ENCODE results near the gene DAW1.

Gene DAW1

DNA sequence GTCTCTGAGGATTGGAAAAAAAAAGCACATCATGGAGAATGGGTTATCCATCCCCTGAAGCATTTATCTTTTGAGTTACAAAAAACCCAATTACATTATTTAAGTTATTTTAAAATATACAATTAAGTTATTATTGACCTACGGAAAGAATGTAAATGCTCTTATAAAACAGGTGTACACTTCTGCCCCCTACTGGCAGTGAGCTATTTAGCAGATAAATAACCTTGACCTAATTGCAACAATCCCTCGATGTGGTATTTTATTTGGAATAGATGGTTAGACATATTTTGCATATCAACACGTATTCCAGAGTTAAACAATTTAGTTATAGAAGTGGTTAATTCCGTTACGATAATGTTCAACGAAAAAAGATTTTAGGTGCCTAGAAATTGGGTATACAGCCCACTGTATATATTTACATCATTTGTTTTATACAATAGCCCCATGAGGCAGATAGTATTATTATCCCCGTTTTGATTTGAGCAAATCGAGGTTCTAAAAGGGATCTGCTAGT, 9.1 kb upstream of the DAW1 start:
- DNase-seq: no peak

DNA sequence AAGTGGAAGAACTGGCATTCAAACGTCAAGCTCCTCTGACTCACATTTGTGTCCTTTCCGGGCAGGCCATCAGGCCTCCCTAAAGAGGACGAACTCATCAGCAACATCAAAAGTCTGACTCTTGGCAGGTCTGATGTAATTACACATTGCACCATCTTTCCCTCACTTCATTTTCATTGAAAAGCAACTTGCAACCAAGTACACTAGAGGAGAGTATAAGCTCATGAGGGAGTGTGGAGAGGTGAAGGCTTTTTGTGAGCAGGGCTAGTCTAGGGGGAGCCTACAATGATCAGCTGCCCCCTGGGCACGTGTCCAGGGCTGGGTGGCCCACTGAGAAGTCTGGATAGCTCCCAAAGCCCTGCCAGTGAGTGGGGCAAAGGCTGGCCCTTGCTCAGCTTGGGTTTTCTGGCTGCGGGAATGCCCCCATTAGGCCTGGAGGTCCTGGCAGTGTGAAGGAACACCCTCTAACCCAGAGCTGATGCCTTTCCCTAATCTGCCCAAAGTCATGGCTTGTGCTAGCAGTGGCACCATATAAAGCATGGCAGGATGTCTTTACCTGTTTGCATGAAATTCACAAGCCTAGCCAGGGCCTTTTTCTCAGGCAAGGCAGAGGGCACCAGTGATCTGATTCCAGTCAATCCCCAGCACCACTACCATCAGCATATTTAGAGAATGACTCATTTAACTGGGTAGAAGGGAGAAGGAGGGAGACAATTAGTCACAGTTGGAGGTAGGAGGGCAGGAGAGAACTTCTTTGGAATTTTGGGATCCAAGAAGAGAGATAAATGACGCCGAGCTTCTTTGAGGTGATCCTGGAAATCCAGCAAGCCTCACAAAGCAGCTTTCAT, 8.5 kb upstream of the DAW1 start:
- DNase-seq: no peak

DNA sequence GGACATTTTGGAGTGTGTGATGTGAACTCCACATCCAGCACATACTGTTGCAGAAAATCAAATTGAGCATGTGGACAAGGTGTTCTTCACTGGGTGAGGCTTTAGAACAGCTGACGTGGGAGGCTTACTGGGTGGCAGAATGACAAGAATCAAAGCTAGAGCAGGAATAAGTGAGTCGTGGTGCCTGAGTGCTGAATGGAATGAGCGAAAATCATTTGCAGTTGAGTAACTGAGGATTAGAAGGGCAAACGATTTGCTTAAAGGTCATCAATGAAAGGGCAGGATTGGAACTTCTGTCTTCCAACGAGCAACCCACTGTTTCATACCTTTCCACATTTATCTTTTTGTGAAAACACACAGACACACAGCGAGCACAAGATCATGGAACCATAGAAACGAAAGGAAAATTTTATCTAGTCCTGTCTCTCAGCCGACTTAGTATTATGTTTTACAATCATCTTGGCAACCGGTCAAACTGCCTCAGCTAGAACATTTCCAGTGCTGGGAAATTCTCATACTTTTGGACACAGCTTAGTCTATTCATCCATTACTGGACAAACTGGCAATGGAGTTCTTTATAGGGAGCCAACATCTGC, 7.2 kb upstream of the DAW1 start:
- no peak for DNase-seq

DNA sequence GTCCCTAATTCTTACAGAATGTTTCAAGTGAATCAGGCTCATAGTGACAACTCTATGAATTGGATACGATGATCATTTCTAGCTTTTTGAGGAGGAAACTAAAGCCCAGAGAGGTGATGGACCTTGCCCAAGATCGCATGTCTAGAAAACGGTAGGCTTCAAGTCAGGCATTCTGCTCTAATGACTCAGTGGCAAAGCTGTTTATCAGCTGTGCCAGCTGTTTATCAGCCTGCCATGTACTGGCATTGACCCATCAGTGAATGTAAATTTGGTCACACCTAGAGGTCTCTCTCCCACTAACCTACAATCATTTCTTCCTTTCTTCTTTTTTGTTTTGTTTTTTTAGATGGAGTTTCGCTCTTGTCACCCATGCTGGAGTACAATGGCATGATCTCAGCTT, 6.1 kb upstream of the DAW1 start:
- DNase-seq: no peak

DNA sequence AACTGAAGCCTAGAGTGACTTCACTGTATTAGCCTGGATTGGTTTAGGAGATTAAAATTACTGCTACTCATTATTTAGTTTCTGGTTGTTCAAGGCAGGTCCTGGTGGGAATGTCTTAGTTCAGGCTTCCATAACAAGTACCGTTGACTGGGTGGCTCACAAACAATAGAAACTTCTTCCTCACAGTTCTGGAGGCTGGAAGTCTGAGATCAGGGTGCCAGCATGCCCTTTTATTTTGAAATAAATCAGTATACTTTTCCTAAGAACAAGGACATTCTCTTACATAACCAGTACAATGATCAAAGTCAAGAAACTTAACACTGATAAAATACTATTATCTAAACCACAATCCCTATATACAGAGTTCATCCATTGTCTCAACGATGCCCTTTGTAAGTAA, 4.0 kb upstream of the DAW1 start:
- no peak for DNase-seq

DNA sequence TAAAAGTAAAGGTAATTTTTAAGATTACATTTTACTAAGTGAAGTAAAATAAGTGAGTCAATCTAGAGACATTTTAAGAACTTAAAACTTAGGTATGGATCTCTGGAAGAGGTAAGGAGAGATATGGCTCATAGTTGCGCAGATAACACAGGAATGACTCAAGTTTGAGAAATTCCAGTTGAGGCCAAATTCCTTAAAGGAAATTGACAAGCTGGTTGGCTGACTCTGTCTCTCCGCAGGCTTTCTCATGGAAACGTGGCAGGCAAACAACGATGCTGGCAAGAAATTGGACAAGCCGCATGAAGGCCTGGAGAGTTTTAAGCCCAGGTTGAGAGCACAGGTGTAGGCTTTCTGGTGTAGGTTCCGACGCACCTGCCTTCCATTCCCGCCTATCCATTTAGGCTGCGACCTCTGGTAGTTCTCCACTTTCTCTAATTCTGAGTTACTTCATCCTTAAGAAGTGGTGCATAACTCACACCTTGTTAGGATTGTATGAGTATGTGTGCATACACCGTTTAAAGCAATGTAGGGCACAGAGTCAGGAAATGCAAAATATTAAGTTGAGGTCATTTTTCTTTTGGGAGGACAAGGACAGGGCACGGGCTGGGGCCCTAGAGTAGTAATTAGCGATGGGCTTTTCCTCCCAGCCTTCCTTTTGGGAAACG, 589 bp upstream of the DAW1 start:
- DNase-seq: no peak

DNA sequence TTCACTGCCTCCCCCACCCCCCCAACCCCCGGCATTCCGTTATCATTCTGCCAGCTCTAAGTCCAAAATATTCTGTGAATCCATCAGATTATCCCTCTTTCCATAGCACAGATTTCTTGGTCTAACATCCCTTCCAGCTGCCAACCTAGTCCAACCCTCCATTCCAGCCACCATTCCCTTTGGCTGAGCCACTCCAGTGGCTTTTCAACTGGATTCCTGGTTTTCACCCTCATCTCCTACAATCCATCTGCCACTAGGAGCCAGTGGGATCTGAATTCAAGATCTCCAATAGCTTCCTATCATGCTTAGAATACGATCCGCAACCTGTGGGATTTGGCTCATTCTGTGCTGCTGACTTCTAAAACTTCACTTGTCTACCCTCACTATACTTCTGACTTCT, 1.2 kb downstream of the DAW1 start:
- DNase-seq: no peak

DNA sequence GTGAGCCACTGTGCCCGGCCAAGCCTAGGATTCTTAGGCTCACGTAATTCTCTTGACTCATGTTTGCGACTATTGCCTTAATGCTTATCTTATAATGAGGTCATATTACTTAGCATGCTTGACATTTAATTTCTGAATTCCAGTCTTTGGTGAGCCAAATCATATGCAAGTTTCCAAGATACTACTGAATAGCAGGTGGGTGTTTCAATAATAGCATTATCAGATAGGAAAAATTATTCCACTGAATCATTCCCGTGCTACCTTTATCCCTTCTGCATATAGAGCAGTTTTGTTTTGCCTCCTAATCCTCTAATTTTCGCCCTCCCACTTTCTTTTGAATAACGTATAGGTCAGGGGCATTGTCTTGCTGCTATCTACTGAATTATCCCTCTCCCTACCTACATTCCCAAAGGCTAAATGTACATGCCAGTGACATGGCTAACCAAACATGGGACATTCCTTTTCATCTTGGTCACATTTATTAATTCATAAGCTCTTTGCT, 4.9 kb downstream of the DAW1 start:
- DNase-seq: no peak

DNA sequence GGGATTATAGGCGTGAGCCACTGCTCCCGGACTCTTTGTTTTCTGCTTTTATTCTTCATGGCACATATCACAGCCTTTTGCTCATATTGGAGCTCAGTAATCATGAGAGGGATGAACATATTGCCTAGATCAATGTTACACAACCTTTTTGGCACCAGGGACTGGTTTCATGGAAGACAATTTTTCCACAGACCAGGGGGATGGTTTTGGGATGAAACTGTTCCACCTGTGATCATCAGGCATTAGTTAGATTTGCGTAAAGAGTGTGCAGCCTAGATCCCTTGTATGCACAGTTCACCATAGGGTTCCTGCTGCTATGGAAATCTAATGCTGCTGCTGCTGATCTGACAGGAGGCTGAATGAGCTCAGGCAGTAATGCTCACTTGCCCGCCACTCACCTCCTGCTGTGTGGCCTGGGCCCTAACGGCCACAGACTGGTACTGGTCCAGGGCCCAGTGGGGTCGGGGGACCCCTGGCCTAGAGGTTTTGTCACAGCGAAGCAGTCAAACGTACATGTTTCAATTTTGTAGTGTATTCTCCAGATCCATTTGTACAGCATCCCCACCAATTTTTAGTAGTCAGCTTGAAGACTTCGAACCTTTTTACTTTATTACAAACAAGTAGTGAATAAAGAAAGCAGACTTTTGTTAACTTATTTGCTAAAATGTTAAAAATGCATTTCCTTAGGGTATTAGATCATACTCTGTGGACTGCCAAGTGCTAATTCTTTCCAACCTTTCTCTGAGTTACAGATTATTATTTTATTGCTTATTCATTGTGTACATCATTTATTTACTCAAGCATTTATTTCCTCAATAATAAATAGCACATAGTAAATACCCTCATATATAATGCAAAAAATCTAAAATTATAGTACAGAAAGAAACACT, 6.2 kb downstream of the DAW1 start:
- no peak for DNase-seq

DNA sequence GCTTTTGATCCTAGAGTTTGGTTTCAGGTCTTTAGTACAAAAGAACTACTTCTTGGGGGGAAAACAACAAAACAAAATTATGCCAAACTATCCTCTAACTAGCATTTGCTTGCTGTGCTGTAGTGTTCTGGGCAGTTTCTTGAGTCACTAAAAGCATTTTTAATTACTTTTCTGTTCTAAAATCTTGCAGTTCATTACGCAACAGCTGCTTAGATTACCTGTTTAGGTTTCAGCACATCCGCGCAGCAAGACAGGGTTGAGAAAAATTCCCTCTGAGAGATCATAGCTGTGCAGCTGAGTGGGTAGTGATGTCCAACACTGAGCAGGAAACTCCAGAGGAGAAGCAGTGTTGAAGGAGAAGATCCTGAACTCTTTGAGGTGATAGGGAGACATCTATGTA, 9.0 kb downstream of the DAW1 start:
- no peak for DNase-seq

DNA sequence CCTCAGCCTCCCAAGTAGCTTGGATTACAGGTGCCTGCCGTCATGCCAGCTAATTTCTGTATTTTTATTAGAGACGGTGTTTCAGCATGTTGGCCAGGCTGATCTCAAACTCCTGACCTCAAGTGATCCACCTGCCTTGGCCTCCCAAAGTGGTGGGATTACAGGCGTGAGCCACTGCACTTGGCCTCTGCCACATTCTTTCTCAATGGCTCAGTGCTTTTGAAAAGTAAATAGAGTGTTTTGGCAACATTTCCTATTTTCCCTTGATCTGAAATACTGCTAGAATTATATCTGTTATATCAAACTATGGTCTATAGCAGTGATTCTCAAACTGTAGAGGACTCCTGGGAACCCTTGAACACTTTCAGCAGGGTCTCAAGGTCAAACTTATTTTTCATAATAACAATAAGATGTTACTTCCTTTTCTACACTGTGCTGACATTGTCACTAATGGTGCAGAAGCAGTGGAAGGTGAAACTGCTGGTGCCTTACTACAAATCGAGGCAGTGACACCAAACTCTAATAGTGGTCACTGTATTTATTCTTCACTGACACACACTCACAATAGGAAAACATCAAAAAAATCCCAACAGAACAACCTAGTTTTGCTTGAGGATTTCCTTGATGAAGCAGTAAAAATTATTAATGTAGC, 10.6 kb downstream of the DAW1 start:
- no peak for DNase-seq

DNA sequence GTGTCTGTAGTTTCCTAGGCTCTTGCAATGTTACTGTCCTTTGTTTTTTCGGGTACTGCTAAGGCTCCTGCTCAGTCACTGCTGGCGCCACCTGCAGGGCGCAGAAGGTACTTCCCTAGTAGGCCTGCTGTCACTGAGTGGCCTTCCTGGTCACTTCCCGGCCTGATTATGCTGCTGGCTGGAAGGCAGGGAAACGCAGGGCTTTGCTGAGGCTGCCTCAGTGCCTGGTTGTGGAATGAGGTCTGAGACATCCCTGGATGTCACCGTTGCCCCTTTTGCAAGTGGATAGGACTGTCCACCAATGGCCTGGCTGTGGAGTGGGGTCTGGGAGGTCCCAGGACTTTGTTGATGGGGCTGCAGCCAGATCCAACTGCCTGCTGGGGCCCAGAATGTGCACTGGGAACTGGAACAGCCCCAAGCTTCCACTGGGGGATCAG, 13.1 kb downstream of the DAW1 start:
- DNase-seq: peak; percentile 41 to 45

DNA sequence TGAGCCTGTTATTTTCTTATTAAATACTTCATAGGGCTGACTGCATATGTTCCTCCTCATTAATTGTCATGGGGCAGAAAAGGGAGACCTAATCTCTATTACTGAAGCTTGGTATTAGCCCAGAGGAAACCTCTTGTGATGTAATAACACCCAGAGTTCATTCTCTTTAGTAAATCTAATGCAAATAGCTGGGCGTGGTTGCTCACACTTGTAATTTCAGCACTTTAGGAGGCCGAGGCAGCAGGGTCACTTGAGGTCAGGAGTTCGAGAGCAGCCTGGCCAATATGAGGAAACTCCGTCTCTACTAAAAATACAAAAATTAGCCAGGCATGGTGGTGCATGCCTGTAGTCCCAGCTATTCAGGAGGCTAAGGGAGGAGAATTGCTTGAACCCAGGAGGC, 14.7 kb downstream of the DAW1 start:
- DNase-seq: no peak

DNA sequence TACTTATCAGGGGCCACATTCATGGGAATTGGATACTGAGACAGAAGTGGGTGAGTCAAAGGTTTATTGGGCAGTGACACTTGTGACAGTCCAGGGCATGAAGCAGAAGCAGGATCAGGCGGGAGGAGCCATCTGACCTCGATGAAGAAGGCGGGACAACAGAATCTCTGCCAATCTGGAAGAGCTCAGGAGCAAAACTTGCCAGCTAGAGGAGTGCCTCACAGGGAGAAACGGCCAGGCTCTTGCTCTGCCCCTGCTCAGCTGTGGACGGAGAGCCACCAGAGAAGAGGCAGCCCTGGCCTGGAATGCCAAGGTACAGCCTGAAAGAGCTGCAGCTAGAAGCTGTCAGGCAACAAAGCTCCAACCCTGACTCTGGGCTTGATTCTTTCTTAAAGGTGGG, 16.9 kb downstream of the DAW1 start:
- no peak for DNase-seq

DNA sequence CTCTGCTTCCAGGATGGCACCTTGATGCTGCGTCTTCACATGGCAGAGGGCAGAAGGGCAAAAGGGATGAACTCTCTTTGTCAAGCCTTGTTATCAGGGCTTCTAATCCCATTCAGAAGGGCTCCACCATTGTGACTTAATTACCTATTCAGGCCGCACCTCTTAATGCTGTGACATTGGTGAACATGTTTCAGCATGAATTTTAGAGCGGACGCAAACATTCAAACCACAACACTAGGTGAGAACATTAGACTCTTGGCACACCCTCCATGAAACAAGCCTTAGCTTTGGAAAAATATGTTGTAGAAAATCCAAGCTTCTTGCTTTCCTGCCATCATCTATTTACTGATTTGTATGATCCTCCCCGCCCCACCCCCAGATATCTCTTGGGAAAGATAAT, 17.9 kb downstream of the DAW1 start:
- no peak for DNase-seq

DNA sequence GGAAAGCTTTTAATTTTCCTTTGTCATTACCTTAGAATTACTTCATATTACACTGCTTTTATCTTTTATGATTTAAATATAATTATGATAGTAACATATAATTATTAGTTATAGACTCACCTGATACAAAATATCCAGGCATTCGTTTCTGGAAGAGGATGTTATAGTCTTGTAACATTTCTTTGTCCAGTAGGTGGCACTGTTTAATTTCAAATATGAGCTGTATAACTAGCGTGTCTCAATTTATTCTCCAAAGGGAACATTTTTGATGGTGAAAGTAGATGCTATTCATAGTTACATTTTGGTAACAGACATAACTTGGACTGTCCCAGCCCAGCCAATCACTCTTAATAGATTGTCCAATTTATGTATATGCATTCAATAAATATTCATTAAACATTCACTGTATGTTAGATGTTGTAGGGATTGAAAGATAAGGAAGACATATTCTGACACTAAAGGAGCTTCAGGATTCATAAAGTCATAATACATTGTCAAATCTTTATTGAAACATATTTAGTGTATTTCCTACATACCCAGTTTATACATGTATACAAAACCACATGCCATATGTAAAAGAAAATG, 19.2 kb downstream of the DAW1 start:
- DNase-seq: no peak

DNA sequence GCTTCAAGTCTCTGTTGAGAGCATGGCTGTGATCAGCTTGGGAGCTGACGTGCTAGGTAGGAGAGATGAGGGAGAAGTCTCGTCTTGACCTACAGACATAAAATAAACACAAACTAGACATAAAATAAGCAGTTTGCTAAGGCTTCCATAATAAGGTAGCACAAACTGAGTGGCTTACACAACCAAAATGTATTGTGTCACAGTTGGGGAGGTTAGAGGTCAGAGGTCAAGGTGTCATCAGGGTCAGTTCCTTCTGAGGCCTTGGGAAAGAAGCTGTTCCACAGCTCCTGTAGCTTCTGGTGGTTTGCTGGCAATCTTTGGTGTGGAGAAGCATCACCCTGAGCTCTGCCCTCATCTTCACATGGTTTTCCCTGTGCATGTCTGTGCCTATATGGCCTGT, 20.2 kb downstream of the DAW1 start:
- no peak for DNase-seq

DNA sequence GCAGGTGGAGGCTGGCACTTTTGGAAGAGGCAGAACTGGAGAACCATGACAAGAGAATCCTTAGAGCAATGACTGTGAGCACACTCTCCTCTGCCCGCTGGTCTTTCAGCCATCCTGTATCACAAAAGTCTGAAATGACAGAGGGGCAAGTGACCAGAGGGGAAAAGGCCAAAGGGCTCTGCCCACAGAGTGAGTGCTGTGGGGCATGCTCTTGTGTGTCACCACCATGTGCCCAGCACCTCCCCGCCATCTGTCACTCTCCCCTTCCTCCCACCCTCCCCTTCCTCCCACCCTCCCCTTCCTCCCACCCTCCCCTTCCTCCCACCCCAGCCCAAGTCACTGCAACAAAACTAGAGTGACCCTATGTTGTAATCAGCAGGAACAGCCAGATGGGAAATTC, 31.9 kb downstream of the DAW1 start:
- DNase-seq: no peak

DNA sequence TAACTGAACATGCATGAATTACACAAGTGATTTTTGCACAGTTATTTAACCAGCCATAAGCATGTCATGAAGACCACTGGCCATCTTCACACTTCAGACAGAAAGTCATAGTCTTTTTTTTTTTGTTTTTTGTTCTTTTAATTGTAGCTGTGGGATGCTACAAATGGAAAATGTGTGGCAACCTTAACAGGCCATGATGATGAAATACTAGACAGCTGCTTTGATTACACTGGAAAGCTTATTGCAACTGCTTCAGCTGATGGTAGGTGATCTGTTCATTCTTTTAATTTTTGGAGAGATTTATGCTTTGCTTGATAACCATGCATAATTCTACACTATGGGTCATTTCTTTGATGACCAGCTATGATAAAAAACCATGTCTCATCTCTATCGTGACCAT, 35.6 kb downstream of the DAW1 start:
- DNase-seq: no peak

DNA sequence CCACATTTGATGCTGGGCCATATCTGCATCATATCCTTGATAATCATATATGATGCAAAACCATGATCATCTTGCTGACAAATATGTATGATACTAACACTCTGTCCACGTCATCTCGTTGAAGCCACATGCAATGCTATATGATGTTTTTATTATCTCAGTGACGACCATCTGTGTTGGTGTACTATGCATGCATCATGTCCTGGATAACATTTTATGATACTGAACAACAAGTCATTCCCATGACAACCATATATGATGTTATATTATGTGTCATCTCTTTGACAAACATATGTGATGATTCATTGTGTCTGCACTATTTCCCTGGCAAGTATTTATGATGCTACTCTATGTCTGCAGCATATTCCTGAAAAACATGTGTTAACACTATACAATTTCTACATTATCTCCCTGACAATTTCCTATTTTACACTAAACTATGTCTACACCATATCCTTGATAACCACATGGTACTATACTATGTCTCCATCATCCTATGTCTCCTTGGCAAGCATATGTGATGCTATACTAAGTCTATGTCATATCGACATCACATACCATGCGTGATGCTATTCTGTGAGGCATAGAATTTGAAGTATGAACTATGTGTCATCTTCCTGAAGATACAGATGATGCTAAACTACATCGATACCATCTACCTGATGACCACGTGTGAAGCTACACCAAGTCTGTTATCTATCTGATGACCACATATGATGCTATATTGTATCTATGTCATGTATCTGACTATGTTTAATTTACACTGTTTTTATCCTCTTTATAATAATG, 37.0 kb downstream of the DAW1 start:
- no peak for DNase-seq

DNA sequence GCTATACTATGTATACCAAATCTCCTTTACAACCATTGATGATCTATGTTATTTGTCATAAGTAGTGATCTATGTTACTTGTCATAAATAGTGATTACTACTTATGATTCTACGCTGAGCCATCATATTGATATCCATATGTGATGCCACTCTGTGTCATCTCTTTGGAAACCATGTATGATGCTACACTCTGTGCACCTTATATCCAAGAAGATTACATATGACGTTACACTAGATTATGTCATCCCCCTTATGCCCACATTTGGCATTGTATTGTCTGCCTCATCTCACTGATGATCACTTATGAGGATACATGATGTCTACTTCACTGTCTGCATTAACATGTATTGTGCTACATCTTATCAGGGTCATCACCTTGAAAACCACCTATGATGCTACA, 42.9 kb downstream of the DAW1 start:
- DNase-seq: no peak
